ENCODE data around the gene METAP1. TPM values are rescaled to one million over a fixed set of nuclear protein-coding genes. Genes with fewer than 3 reads are reported as not detected.

Gene METAP1
- total and polyA plus RNA-seq, 2 of the 8 experiments (the other 6 are each of a cell fraction or from before 2014, with no cell fraction given) = 50.6 to 85.2 TPM

DNA sequence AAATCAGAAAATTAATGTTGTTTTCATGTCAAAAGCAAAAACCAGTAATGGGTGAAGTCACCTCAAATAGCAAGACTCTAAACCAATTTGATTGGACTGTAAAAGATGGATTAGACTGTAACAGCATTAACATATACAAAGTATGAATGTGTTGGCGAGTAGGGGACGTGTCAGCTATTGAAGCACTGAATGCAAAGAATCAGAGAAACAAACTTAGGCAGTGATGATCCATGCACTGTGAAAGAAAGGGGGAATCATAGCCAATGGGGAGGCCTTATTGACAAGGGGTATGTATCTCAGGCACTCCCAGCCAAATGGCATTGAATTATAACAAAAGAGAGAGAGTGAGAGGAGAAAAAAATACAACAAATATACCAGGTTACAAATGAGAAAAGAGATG is 36.1 kb upstream of the METAP1 start (continued):
- TF ChIP-seq CHD2 (IDR thresholded peaks at IDR 0.05; ENCODE audit: low read length) (no peak), SUZ12 (IDR thresholded peaks at IDR 0.05; ENCODE audit: low read length) (no peak), TAF1 (IDR thresholded peaks at IDR 0.05; ENCODE audit: low read depth, low read length) (no peak), RBBP5 (IDR thresholded peaks at IDR 0.05; ENCODE audit: borderline replicate concordance, low read depth, low read length) (no peak), HDAC2 (IDR thresholded peaks at IDR 0.05; ENCODE audit: borderline replicate concordance in 1 of 2, low read depth in 2 of 2, low read length in 2 of 2) (no peak), E2F6 (IDR thresholded peaks at IDR 0.05) (no peak)
